GM18873 (cell line): Measurements from ENCODE around the gene PILRA.
A peak's percentile ranks its signal among the peaks of the same experiment; 100 is the strongest.
"Not testable (repeated sequence)": the region's sequence is repeated elsewhere in the genome, so short reads cannot be mapped to it uniquely, and the experiment has no call there.

Source experiments
- ATAC-seq: cut with Tn5 transposase; IDR thresholded peaks from one replicate; pipeline ENCODE4 v1.9.1; 2021; ENCODE audit warnings: mild to moderate bottlenecking, moderate library complexity, moderate number of reproducible peaks; ENCODE audit not compliant: unreplicated experiment, low FRiP score

The PILRA gene

GRCh38 chr7:100373261-100373831 is at the start of gene PILRA:
PILRA (plus strand) TSS chr7:100373487; CDS start chr7:100373657, 170 bp downstream.
- ATAC-seq, result no peak

DNA sequence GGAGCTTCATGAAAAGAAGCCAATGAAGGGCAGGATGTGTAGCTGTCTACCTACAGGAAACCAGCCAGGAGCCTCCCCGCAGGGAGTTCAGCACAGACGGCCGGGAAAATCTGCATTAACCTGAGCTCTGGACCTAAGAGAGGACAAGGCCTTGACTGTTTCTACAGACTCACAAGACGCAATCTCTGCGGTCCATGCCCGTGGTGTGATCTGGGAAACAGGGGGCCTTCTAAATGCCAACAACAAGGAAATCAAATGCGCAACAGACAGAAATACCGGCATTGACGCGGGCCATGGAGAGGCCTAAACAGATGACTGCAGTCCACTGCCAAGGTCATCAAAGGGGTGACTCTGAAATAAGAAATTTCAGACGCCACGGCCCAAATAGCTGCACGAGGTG is 49.1 kb upstream of the PILRA start:
- ATAC-seq, result not testable (repeated sequence)

- ATAC-seq, result not testable (repeated sequence)
Measured at GRCh38 chr7:100325671-100326070, 47.6 kb upstream of the PILRA start.

DNA sequence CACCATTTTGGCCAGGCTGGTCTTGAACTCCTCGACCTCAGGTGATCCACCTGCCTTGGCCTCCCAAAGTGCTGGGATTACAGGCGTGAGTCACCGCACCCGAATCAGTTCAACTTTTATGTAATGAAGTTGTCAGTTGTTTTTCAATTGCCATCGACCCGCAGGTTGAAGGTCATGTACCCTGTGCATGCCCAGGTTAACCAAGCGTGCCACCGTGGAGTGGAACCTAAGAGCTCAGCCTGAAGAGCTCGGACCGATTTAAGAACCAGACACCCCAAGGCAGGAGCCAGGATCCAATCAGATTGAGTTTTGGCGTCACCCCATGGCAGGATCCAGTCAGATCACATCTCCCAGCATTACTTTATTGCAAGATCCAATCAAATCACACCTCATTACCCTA is 46.4 kb upstream of the PILRA start:
- ATAC-seq, result not testable (repeated sequence)

DNA sequence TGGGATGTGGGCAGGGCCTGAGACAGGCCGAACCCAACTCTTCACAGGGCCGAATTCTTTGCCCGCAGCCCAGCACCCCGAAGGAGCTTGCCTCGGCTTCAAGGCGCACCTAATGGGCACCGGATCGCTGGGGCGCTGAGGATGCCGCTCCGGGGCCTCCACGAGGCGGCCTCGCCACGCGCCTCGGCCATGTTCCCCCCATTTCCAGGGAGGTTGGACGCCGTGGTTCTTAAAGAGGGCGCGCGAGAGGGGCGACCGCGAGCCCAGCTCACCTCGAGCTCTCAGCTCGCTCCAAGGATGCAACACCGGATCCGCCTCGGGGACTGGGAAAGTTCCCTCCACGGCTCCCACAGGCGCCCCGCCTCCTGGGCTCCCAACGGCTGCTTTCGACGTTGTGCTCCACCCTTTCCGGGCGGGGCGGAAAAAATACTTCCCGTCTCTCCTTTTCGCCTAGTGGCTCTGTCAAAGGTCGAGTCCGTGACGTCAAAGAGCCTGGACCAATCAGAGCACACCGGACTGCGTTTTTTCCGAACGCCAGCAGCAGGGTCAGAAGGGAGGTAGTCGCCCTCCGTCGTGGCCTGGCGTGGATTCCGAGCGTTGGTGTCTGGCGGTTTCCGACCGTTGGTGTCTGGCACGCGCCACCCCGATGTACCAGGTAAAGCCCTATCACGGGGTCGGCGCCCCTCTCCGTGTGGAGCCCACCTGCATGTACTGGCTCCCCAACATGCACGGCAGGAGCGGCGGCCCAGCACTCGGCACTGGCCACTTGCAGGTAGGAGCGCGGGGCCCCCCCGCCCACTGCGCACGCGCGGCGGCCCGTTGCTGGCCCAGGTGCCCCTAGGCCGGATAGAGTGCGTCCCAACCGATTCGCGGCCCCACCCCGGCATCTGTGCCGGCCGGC is 37.5 kb upstream of the PILRA start:
- peak; percentile 94 for ATAC-seq

DNA sequence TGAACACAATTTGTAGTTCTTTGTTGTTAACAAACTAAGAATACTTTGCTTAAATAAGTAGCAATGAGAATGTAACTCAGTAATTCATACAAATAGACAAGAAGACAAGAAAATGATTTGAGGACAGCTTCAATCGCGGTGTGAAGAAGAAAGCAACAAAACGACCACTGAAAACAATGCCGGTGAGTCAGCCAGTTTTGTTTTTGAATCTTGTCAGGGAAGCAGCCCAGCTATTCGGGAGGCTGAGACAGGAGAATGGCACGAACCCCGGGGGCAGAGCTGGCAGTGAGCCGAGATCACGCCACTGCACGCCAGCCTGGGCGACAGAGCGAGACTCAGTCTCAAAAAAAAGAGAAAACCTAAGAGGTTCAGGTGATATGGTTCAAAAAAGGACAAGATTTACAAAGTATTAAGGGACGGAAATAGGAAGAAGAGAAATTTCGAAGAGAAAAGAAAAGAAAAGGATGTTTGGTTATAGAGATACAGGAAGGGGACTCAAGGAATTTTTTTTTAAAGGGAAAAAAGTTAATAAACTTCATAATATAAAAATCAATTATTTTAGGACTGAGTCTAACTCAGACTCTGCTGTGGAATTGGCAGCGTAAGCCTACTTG is 35.1 kb upstream of the PILRA start:
- not testable (repeated sequence) for ATAC-seq

- not testable (repeated sequence) for ATAC-seq
Measured at GRCh38 chr7:100341286-100341685, 32.0 kb upstream of the PILRA start.

GRCh38 chr7:100342765-100343164 is 30.5 kb upstream of the PILRA start:
- ATAC-seq, result no peak

DNA sequence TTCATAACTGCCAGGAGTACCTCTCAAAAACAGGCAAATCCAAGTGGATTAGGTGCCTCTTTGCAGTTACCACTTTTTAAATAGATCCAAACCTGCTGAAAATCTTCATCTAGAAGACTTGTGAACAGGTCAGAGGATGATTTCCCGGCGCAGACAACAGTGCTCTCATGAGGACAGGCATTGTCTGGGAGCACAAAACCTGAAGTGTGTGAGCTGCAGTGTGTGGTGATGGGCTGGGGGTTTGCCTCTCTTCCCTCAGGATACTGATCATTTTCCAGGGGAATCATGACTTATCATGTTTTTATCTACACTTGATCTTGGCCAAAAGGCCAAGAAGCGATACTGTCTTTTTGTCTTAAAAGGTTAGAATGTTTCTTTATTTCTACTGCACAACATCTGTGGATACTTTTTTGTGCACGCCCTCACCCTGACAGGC is 29.1 kb upstream of the PILRA start:
- ATAC-seq, result not testable (repeated sequence)

- ATAC-seq, result peak; percentile 55
Measured at GRCh38 chr7:100344560-100345287, 28.6 kb upstream of the PILRA start.

GRCh38 chr7:100345288-100345672 is 28.0 kb upstream of the PILRA start:
- ATAC-seq, result peak; percentile 23

DNA sequence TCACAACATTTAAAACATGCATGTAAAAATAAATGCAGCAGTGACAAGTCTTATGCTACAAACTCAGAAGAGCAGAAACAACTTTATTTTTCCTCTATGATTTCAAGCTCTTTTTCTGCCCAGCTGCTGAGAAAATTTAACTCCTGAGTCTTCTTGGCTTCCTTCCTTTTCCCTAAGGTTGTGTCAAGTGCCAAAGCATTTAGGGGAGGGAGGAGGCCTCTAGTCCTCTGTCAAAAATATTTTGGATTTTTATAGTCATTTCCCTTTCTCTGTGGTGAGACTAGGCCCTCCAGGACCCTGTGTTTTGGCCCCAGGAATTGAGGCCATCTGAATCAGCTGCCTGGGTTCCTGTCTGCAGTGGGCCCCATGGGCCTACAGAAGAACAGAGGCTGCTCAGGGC is 26.4 kb upstream of the PILRA start:
- no peak for ATAC-seq

GRCh38 chr7:100348805-100349204 is 24.5 kb upstream of the PILRA start:
- no peak for ATAC-seq

DNA sequence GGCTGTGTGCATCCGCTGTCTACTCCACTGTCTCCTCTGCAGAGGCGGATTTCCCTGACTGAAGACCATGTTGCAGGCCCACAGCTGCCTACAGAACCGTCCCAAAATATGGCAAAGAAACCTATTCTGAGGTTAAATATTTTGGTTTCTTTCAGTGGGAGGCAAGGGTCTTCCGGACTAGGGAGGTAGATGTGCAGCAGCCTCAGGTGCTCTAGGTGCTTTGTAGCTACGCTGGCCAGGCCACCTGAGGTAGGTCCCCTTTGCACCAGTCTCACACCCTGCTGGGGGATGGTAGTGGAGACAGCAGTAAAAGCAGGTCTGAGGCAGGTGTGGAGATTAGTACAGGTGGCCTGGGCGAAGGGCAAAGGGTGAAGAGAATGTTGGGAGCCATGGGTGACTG is 23.5 kb upstream of the PILRA start:
- ATAC-seq, result no peak

GRCh38 chr7:100351657-100352058 is 21.6 kb upstream of the PILRA start:
- no peak for ATAC-seq

DNA sequence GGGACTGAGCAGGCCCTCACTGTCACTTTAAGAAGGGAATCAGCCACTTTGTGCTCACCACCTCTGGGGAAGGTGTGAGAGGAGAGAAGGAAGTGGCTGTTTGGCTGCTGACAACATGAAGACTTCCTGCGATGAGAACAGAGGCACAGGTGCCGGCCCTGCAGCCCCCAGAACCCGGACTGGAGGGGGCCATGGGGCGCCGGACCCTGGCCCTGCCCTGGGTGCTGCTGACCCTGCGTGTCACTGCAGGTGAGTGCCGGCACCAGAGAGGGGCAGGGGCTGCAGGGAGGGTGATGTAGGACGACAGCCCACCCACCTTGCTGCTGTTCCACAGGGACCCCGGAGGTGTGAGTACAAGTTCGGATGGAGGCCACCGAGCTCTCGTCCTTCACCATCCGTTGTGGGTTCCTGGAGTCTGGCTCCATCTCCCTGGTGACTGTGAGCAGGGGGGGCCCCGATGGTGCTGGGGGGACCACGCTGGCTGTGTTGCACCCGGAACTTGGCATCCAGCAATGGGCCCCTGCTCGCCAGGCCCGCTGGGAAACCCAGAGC is 21.0 kb upstream of the PILRA start:
- not testable (repeated sequence) for ATAC-seq

- ATAC-seq, result no peak
Measured at GRCh38 chr7:100352984-100353684, 20.2 kb upstream of the PILRA start.

DNA sequence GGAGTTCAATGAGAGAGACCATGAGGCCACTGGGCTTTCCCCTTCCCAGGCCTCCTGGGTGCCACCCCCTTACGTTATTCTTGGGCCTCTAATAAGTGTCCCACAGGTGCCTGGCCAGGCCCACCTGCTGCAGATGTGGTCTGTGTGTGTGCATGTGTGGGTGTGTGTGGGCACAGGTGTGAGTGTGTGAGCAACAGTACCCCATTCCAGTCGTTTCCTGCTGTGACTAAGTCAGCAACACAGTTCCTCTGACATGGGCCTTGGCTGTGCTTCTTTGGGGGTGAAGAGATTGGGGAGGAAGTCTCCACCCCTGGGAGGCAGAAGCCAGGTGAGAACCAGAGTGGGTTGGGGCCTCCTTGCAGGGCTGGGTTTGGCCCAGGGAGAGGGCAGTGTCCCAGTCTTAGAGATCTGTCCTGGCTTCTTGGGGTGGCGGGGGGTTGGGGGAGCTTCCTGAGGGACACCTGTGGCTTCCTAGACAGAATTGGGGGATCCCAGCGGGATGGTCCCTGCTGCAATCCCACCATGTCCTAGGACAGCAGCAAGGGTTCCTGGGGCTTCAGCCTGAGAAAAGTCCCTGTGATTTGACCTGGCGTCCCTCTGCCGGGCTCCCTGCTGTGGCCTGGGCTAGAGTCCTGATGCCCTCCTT is 19.5 kb upstream of the PILRA start:
- no peak for ATAC-seq

GRCh38 chr7:100356416-100357068 is 16.7 kb upstream of the PILRA start:
- no peak for ATAC-seq
